Activated T-helper 2 cell treated with anti-CD3 and anti-CD28 coated beads, Interferon-gamma antibody, Interleukin-2, Interleukin-4, amounts not matched to agents 10 μg/mL and 5 μg/mL and 100 μg/mL, durations not matched to agents 14 hours and 24 hours and 36 hours (primary cell): ENCODE measurements around the gene PHPT1. TPM values are rescaled to one million over a fixed set of nuclear protein-coding genes. Genes with fewer than 3 reads are reported as not detected.

Experiments used
- DNase-seq: peaks from one replicate; pipeline ENCODE4 v3.0.0; 2021; ENCODE audit warnings: low spot score
- H3K27ac Mint-ChIP-seq: one replicate; pipeline ENCODE4 v1.8.0; 2021; ENCODE audit warnings: mixed read lengths
- H3K27me3 Mint-ChIP-seq: one replicate; pipeline ENCODE4 v1.8.0; 2021; ENCODE audit warnings: low read depth, mixed read lengths
- H3K36me3 Mint-ChIP-seq: one replicate; pipeline ENCODE4 v1.8.0; 2021; ENCODE audit warnings: low read depth, mixed read lengths
- H3K4me1 Mint-ChIP-seq: one replicate; pipeline ENCODE4 v1.8.0; 2021; ENCODE audit warnings: low read depth, mixed read lengths
- H3K4me3 Mint-ChIP-seq: one replicate; pipeline ENCODE4 v1.8.0; 2021; ENCODE audit warnings: low read depth, mild to moderate bottlenecking, moderate library complexity, mixed read lengths
- H3K9me3 Mint-ChIP-seq: one replicate; pipeline ENCODE4 v1.8.0; 2021; ENCODE audit warnings: mixed read lengths
- intact Hi-C: fragments of 100-400 bp; cut with micrococcal nuclease; formaldehyde crosslinking; loops from one replicate; pipeline ENCODE4 v1.15.1; 2023
- total RNA-seq: library from RNA; stranded (reverse); gene quantifications from 2 replicates; pipeline ENCODE4 v1.2.3, GENCODE V29; 2022

PHPT1 gene
- total RNA-seq, 1 donor from 2014 or later = 127 TPM

GRCh38 chr9:136808075-136808805 lies 41.0 kb upstream of the PHPT1 start:
- H3K9me3 Mint-ChIP-seq = no peaks in the 10 kb centered on the region
- intact Hi-C loops = loop anchor here (5.0 kb wide), 1 partner anchor 39 kb away; the partner anchor contains the start of gene PHPT1
- peak overlapping the region; percentile 82 for H3K4me3 Mint-ChIP-seq
- H3K36me3 Mint-ChIP-seq = peaks cover 32% of the 10 kb centered on the region
- peak; percentile 38 for DNase-seq
- H3K4me1 Mint-ChIP-seq = peaks cover 33% of the 10 kb centered on the region
- H3K27ac Mint-ChIP-seq = peak overlapping the region; percentile 65
- H3K27me3 Mint-ChIP-seq = no peaks in the 10 kb centered on the region

- H3K4me3 Mint-ChIP-seq = peak overlapping the region; percentile 82
Observed at GRCh38 chr9:136808806-136809158, 40.4 kb upstream of the PHPT1 start.

GRCh38 chr9:136814725-136815421 lies 34.3 kb upstream of the PHPT1 start:
- Mint-ChIP-seq H3K4me1 (peaks cover 27% of the 10 kb centered on the region), H3K36me3 (peaks cover 47% of the 10 kb centered on the region), H3K27me3 (no peaks in the 10 kb centered on the region), H3K4me3 (no peak overlapping the region), H3K9me3 (no peaks in the 10 kb centered on the region), H3K27ac (no peak overlapping the region)
- DNase-seq = no peak
- intact Hi-C loops = no loop called here

More at GRCh38 chr9:136808806-136809158, 40.4 kb upstream of the PHPT1 start:
- intact Hi-C loops = loop anchor here (5.0 kb wide), 1 partner anchor 39 kb away; the partner anchor contains the start of gene PHPT1
- no peak for DNase-seq
- Mint-ChIP-seq H3K27me3 (no peaks in the 10 kb centered on the region), H3K9me3 (no peaks in the 10 kb centered on the region), H3K36me3 (peaks cover 38% of the 10 kb centered on the region), H3K4me1 (peaks cover 34% of the 10 kb centered on the region), H3K27ac (peak overlapping the region; percentile 65)

- Mint-ChIP-seq H3K27me3 (no peaks in the 10 kb centered on the region), H3K9me3 (no peaks in the 10 kb centered on the region), H3K27ac (no peak overlapping the region), H3K4me3 (no peak overlapping the region), H3K4me1 (peaks cover 23% of the 10 kb centered on the region), H3K36me3 (peaks cover 43% of the 10 kb centered on the region)
- intact Hi-C loops = no loop called here
- DNase-seq = no peak
Observed at GRCh38 chr9:136815422-136815782, 33.8 kb upstream of the PHPT1 start.

GRCh38 chr9:136820971-136821825 lies 28.0 kb upstream of the PHPT1 start:
- Mint-ChIP-seq H3K36me3 (peaks cover 30% of the 10 kb centered on the region), H3K9me3 (no peaks in the 10 kb centered on the region), H3K27ac (no peak overlapping the region), H3K4me3 (no peak overlapping the region), H3K4me1 (peaks cover 3% of the 10 kb centered on the region), H3K27me3 (no peaks in the 10 kb centered on the region)
- intact Hi-C loops = no loop called here
- DNase-seq = no peak

- no peaks in the 10 kb centered on the region for H3K9me3 Mint-ChIP-seq
- intact Hi-C loops = no loop called here
- no peaks in the 10 kb centered on the region for H3K27me3 Mint-ChIP-seq
- H3K4me3 Mint-ChIP-seq = no peak overlapping the region
- H3K27ac Mint-ChIP-seq = no peak overlapping the region
- DNase-seq = no peak
- peaks cover under 1% of the 10 kb centered on the region for H3K4me1 Mint-ChIP-seq
- peaks cover 27% of the 10 kb centered on the region for H3K36me3 Mint-ChIP-seq
Observed at GRCh38 chr9:136821826-136822544, 27.2 kb upstream of the PHPT1 start.

GRCh38 chr9:136823136-136824046 lies 25.8 kb upstream of the PHPT1 start:
- H3K9me3 Mint-ChIP-seq = no peaks in the 10 kb centered on the region
- intact Hi-C loops = no loop called here
- H3K4me1 Mint-ChIP-seq = no peaks in the 10 kb centered on the region
- no peaks in the 10 kb centered on the region for H3K27me3 Mint-ChIP-seq
- H3K36me3 Mint-ChIP-seq = peaks cover 24% of the 10 kb centered on the region
- DNase-seq = no peak
- H3K4me3 Mint-ChIP-seq = no peak overlapping the region
- no peak overlapping the region for H3K27ac Mint-ChIP-seq

- intact Hi-C loops = no loop called here
- no peak overlapping the region for H3K4me3 Mint-ChIP-seq
- no peaks in the 10 kb centered on the region for H3K4me1 Mint-ChIP-seq
- H3K36me3 Mint-ChIP-seq = peaks cover 28% of the 10 kb centered on the region
- H3K27ac Mint-ChIP-seq = no peak overlapping the region
- no peaks in the 10 kb centered on the region for H3K27me3 Mint-ChIP-seq
- no peaks in the 10 kb centered on the region for H3K9me3 Mint-ChIP-seq
- no peak for DNase-seq
Observed at GRCh38 chr9:136824496-136825225, 24.5 kb upstream of the PHPT1 start.

GRCh38 chr9:136825295-136826187 lies 23.7 kb upstream of the PHPT1 start:
- DNase-seq = no peak
- Mint-ChIP-seq H3K27me3 (no peaks in the 10 kb centered on the region), H3K4me3 (no peak overlapping the region), H3K36me3 (peaks cover 28% of the 10 kb centered on the region), H3K4me1 (no peaks in the 10 kb centered on the region), H3K9me3 (no peaks in the 10 kb centered on the region), H3K27ac (no peak overlapping the region)
- intact Hi-C loops = no loop called here

GRCh38 chr9:136826188-136826541 lies 23.0 kb upstream of the PHPT1 start:
- H3K4me3 Mint-ChIP-seq = no peak overlapping the region
- H3K36me3 Mint-ChIP-seq = peaks cover 27% of the 10 kb centered on the region
- no peaks in the 10 kb centered on the region for H3K4me1 Mint-ChIP-seq
- H3K27ac Mint-ChIP-seq = no peak overlapping the region
- H3K9me3 Mint-ChIP-seq = no peaks in the 10 kb centered on the region
- H3K27me3 Mint-ChIP-seq = no peaks in the 10 kb centered on the region
- intact Hi-C loops = no loop called here
- DNase-seq = no peak
